ENCODE data around the gene C19orf85.

DNA sequence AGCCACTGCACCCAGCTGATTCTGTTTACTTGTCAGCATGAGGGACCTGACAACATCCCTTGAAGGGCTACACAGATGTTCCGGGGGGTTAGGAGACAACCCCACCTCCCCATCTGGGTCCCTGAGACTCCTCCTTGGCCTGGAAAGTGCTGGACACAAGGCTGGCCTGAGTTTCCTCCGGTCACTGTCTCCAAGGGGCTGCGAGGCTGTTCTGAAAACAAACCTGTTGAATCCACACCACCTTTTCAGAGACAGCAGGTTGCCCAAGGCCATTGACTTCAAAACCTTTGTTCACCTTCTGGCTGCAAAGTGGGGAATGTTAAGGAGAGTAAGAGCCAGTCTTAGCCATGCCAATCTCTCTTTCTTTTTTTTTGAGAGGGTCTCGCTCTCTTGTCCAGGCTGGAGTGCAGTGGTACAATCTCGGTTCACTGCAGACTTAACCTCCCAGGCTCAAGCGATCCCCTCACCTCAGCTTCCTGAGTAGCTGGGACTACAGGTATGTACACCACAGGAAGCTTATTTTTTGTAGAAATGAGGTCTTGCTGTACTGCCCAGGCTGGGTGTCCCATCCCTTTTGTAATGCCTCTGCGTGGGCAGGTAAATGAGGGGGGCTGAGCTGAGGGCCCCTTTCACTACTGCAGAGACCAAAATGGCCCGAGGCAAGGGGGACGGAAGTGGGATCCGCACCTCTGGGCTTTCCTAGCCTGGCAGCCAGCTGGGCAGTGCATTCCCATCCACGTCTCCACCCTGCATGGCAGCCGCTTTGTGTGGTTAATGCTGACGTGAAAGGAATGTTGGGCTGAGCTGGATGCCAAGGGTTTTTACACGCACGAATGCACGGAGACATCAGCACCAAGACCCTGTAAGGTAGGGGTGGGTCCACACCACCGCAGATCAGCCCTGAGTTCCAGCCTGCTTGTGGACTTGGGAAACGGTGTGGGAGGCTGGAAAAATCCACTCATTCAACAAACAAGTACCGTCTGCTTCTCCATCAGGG is 10.0 kb upstream of the C19orf85 start:
- TF ChIP-seq, protein P1, sequence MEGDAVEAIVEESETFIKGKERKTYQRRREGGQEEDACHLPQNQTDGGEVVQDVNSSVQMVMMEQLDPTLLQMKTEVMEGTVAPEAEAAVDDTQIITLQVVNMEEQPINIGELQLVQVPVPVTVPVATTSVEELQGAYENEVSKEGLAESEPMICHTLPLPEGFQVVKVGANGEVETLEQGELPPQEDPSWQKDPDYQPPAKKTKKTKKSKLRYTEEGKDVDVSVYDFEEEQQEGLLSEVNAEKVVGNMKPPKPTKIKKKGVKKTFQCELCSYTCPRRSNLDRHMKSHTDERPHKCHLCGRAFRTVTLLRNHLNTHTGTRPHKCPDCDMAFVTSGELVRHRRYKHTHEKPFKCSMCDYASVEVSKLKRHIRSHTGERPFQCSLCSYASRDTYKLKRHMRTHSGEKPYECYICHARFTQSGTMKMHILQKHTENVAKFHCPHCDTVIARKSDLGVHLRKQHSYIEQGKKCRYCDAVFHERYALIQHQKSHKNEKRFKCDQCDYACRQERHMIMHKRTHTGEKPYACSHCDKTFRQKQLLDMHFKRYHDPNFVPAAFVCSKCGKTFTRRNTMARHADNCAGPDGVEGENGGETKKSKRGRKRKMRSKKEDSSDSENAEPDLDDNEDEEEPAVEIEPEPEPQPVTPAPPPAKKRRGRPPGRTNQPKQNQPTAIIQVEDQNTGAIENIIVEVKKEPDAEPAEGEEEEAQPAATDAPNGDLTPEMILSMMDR (IDR thresholded peaks at IDR 0.05) = no peak
- TF ChIP-seq EZH2phosphoT487 (IDR thresholded peaks at IDR 0.05) = no peak
